Iris pigment epithelial cell (primary cell): ENCODE measurements around the gene MYO5B.

Source experiments
- DNase-seq: peaks from one replicate; pipeline ENCODE4 v3.0.0-alpha.2; 2011; ENCODE audit warnings: low read depth

The MYO5B gene

GRCh38 chr18:49884959-49885358, 310.0 kb downstream of the MYO5B start:
- peak; percentile 61 for DNase-seq

GRCh38 chr18:49884465-49884864, 310.5 kb downstream of the MYO5B start:
- no peak for DNase-seq

GRCh38 chr18:49880661-49881060, 314.3 kb downstream of the MYO5B start:
- peak; percentile 65 for DNase-seq

GRCh38 chr18:49879271-49879580, 315.7 kb downstream of the MYO5B start:
- DNase-seq: no peak

GRCh38 chr18:49878567-49879270, 316.2 kb downstream of the MYO5B start:
- peak; percentile 77 for DNase-seq

GRCh38 chr18:49878015-49878414, 316.9 kb downstream of the MYO5B start:
- DNase-seq: no peak

- peak; percentile 57 for DNase-seq
Measured at GRCh38 chr18:49876536-49876935, 318.4 kb downstream of the MYO5B start.

- no peak for DNase-seq
Measured at GRCh38 chr18:49875783-49876182, 319.2 kb downstream of the MYO5B start.

GRCh38 chr18:49875155-49875554, 319.8 kb downstream of the MYO5B start:
- no peak for DNase-seq

GRCh38 chr18:49874238-49874637, 320.7 kb downstream of the MYO5B start:
- DNase-seq: no peak

- no peak for DNase-seq
Measured at GRCh38 chr18:49869354-49869753, 325.6 kb downstream of the MYO5B start.

GRCh38 chr18:49866680-49867079, 328.3 kb downstream of the MYO5B start:
- no peak for DNase-seq

- DNase-seq: no peak
Measured at GRCh38 chr18:49865401-49865800, 329.5 kb downstream of the MYO5B start.

GRCh38 chr18:49863769-49864621, 331.0 kb downstream of the MYO5B start:
- DNase-seq: no peak

GRCh38 chr18:49862656-49863385, 332.1 kb downstream of the MYO5B start:
- DNase-seq: no peak

- no peak for DNase-seq
Measured at GRCh38 chr18:49861659-49862058, 333.3 kb downstream of the MYO5B start.

- DNase-seq: no peak
Measured at GRCh38 chr18:49859725-49860124, 335.2 kb downstream of the MYO5B start.

- no peak for DNase-seq
Measured at GRCh38 chr18:49859021-49859359, 336.0 kb downstream of the MYO5B start.

GRCh38 chr18:49858309-49859020, 336.5 kb downstream of the MYO5B start:
- DNase-seq: peak; percentile 73

GRCh38 chr18:49857708-49858107, 337.2 kb downstream of the MYO5B start:
- DNase-seq: no peak

GRCh38 chr18:49856496-49856895, 338.5 kb downstream of the MYO5B start:
- no peak for DNase-seq

- DNase-seq: no peak
Measured at GRCh38 chr18:49855711-49856415, 339.1 kb downstream of the MYO5B start.
